Ovary (tissue), 3 donors: ENCODE measurements around the gene PPL.

Experiments used
- CTCF ChIP-seq, 3 donors: fragments of 450-650 bp in 2 of 3; fragments of 200-600 bp in 1 of 3; IDR thresholded peaks; one replicate each; pipeline versions ENCODE4 v1.5.1 to v1.8.0; 2016 to 2022; ENCODE audit warnings: antibody characterized with exemption in 3 of 3, mild to moderate bottlenecking in 1 of 3
- POLR2A ChIP-seq: fragments of 450-650 bp; IDR thresholded peaks from one replicate; pipeline ENCODE4 v1.6.1; 2017; ENCODE audit warnings: antibody characterized with exemption, mild to moderate bottlenecking, moderate library complexity
- donor health status: DM: no; HTN: no; CAD: no.

GRCh38 chr16:4934591-4934990 is 2.4 kb downstream of the PPL start:
- no peak for TF ChIP-seq CTCF (IDR thresholded peaks at IDR 0.05)
- no peak for TF ChIP-seq POLR2A
